ENCODE data around the gene QRFP. TPM values are rescaled to one million over a fixed set of nuclear protein-coding genes. Genes with fewer than 3 reads are reported as not detected.

The QRFP gene
- total and polyA plus RNA-seq, 5 donors from 2014 or later = not detected

- no peaks in the 10 kb centered on the region for H3K36me3 Mint-ChIP-seq
- H3K27ac Mint-ChIP-seq = no peak overlapping the region
- Histone ChIP-seq H3K4me3 (ENCODE audit: low read depth, low read length) (no peak overlapping the region), H3K27me3 (ENCODE audit: control insufficient read depth, insufficient read depth, low read length) (no peaks in the 10 kb centered on the region), H3K4me1 (ENCODE audit: control insufficient read depth, insufficient read depth, low read length, poor library complexity, severe bottlenecking) (no peaks in the 10 kb centered on the region), H3K27ac (ENCODE audit: insufficient read depth, low read length, poor library complexity, severe bottlenecking) (no peak overlapping the region), H3K9me3 (ENCODE audit: control insufficient read depth in 2 of 2, low read length in 2 of 2) (no peaks in the 10 kb centered on the region), H3K36me3 (ENCODE audit: control insufficient read depth, insufficient read depth, low read length) (no peaks in the 10 kb centered on the region)
- no peaks in the 10 kb centered on the region for H3K4me1 Mint-ChIP-seq
- no peak for DNase-seq
- H3K4me3 Mint-ChIP-seq = no peak overlapping the region
- no peaks in the 10 kb centered on the region for H3K9me3 Mint-ChIP-seq
- ATAC-seq (ENCODE audit: low read depth in 2 of 2) = no peak
- H3K27me3 Mint-ChIP-seq = no peaks in the 10 kb centered on the region
Measured at GRCh38 chr9:130895038-130895437, 1.6 kb downstream of the QRFP start.

- Histone ChIP-seq H3K9me3 (ENCODE audit: control insufficient read depth in 2 of 2, low read length in 2 of 2) (no peaks in the 10 kb centered on the region), H3K4me1 (ENCODE audit: control insufficient read depth, insufficient read depth, low read length, poor library complexity, severe bottlenecking) (no peaks in the 10 kb centered on the region), H3K36me3 (ENCODE audit: control insufficient read depth, insufficient read depth, low read length) (no peaks in the 10 kb centered on the region), H3K27me3 (ENCODE audit: control insufficient read depth, insufficient read depth, low read length) (no peaks in the 10 kb centered on the region), H3K27ac (ENCODE audit: insufficient read depth, low read length, poor library complexity, severe bottlenecking) (no peak overlapping the region), H3K4me3 (ENCODE audit: low read depth, low read length) (no peak overlapping the region)
- Mint-ChIP-seq H3K4me3 (no peak overlapping the region), H3K36me3 (no peaks in the 10 kb centered on the region), H3K9me3 (no peaks in the 10 kb centered on the region), H3K27ac (no peak overlapping the region), H3K4me1 (no peaks in the 10 kb centered on the region), H3K27me3 (no peaks in the 10 kb centered on the region)
- no peak for ATAC-seq (ENCODE audit: low read depth in 2 of 2)
- no peak for DNase-seq
Measured at GRCh38 chr9:130894546-130894945, 2.1 kb downstream of the QRFP start.

- no peaks in the 10 kb centered on the region for H3K4me1 ChIP-seq (ENCODE audit: control insufficient read depth, insufficient read depth, low read length, poor library complexity, severe bottlenecking)
- H3K4me3 Mint-ChIP-seq = no peak overlapping the region
- H3K9me3 Mint-ChIP-seq = no peaks in the 10 kb centered on the region
- ATAC-seq (ENCODE audit: low read depth in 2 of 2) = peak in 1 of 2 donors; percentile 29
- peak overlapping the region in 1 of 3 donors; percentile 25 for H3K27ac Mint-ChIP-seq
- no peaks in the 10 kb centered on the region for H3K9me3 ChIP-seq (ENCODE audit: control insufficient read depth in 2 of 2, low read length in 2 of 2)
- H3K27me3 Mint-ChIP-seq = no peaks in the 10 kb centered on the region
- no peaks in the 10 kb centered on the region for H3K27me3 ChIP-seq (ENCODE audit: control insufficient read depth, insufficient read depth, low read length)
- no peaks in the 10 kb centered on the region for H3K4me1 Mint-ChIP-seq
- DNase-seq = no peak
- H3K36me3 Mint-ChIP-seq = no peaks in the 10 kb centered on the region
- H3K36me3 ChIP-seq (ENCODE audit: control insufficient read depth, insufficient read depth, low read length) = peaks cover 4% of the 10 kb centered on the region
- no peak overlapping the region for H3K4me3 ChIP-seq (ENCODE audit: low read depth, low read length)
- no peak overlapping the region for H3K27ac ChIP-seq (ENCODE audit: insufficient read depth, low read length, poor library complexity, severe bottlenecking)
Measured at GRCh38 chr9:130893341-130894101, 3.1 kb downstream of the QRFP start.

GRCh38 chr9:130892477-130893304, 3.9 kb downstream of the QRFP start:
- no peak overlapping the region for H3K4me3 Mint-ChIP-seq
- H3K4me1 ChIP-seq (ENCODE audit: control insufficient read depth, insufficient read depth, low read length, poor library complexity, severe bottlenecking) = no peaks in the 10 kb centered on the region
- no peak overlapping the region for H3K4me3 ChIP-seq (ENCODE audit: low read depth, low read length)
- H3K4me1 Mint-ChIP-seq = no peaks in the 10 kb centered on the region
- H3K27ac Mint-ChIP-seq = no peak overlapping the region
- no peak for ATAC-seq (ENCODE audit: low read depth in 2 of 2)
- H3K9me3 Mint-ChIP-seq = no peaks in the 10 kb centered on the region
- no peaks in the 10 kb centered on the region for H3K9me3 ChIP-seq (ENCODE audit: control insufficient read depth in 2 of 2, low read length in 2 of 2)
- H3K27ac ChIP-seq (ENCODE audit: insufficient read depth, low read length, poor library complexity, severe bottlenecking) = no peak overlapping the region
- DNase-seq = no peak
- no peaks in the 10 kb centered on the region for H3K27me3 ChIP-seq (ENCODE audit: control insufficient read depth, insufficient read depth, low read length)
- peaks cover 4% of the 10 kb centered on the region for H3K36me3 Mint-ChIP-seq
- H3K36me3 ChIP-seq (ENCODE audit: control insufficient read depth, insufficient read depth, low read length) = peaks cover 6% of the 10 kb centered on the region
- H3K27me3 Mint-ChIP-seq = no peaks in the 10 kb centered on the region

GRCh38 chr9:130891688-130892476, 4.7 kb downstream of the QRFP start:
- no peak for DNase-seq
- Mint-ChIP-seq H3K4me1 (peaks cover 0 to 3% (median 0%) of the 10 kb centered on the region in 4 donors), H3K27ac (no peak overlapping the region), H3K36me3 (peaks cover 9% of the 10 kb centered on the region), H3K4me3 (no peak overlapping the region), H3K27me3 (no peaks in the 10 kb centered on the region), H3K9me3 (no peaks in the 10 kb centered on the region)
- Histone ChIP-seq H3K27ac (ENCODE audit: insufficient read depth, low read length, poor library complexity, severe bottlenecking) (no peak overlapping the region), H3K4me1 (ENCODE audit: control insufficient read depth, insufficient read depth, low read length, poor library complexity, severe bottlenecking) (no peaks in the 10 kb centered on the region), H3K9me3 (ENCODE audit: control insufficient read depth in 2 of 2, low read length in 2 of 2) (no peaks in the 10 kb centered on the region), H3K4me3 (ENCODE audit: low read depth, low read length) (no peak overlapping the region), H3K36me3 (ENCODE audit: control insufficient read depth, insufficient read depth, low read length) (peaks cover 6% of the 10 kb centered on the region), H3K27me3 (ENCODE audit: control insufficient read depth, insufficient read depth, low read length) (no peaks in the 10 kb centered on the region)
- no peak for ATAC-seq (ENCODE audit: low read depth in 2 of 2)

GRCh38 chr9:130890870-130891687, 5.5 kb downstream of the QRFP start:
- no peak overlapping the region for H3K27ac ChIP-seq (ENCODE audit: insufficient read depth, low read length, poor library complexity, severe bottlenecking)
- H3K36me3 Mint-ChIP-seq = peaks cover 9% of the 10 kb centered on the region
- ATAC-seq (ENCODE audit: low read depth in 2 of 2) = no peak
- no peaks in the 10 kb centered on the region for H3K9me3 Mint-ChIP-seq
- peaks cover 0 to 3% (median 0%) of the 10 kb centered on the region in 4 donors for H3K4me1 Mint-ChIP-seq
- H3K4me1 ChIP-seq (ENCODE audit: control insufficient read depth, insufficient read depth, low read length, poor library complexity, severe bottlenecking) = no peaks in the 10 kb centered on the region
- no peaks in the 10 kb centered on the region for H3K27me3 ChIP-seq (ENCODE audit: control insufficient read depth, insufficient read depth, low read length)
- no peaks in the 10 kb centered on the region for H3K9me3 ChIP-seq (ENCODE audit: control insufficient read depth in 2 of 2, low read length in 2 of 2)
- DNase-seq = no peak
- no peak overlapping the region for H3K27ac Mint-ChIP-seq
- H3K27me3 Mint-ChIP-seq = no peaks in the 10 kb centered on the region
- H3K4me3 Mint-ChIP-seq = no peak overlapping the region
- no peak overlapping the region for H3K4me3 ChIP-seq (ENCODE audit: low read depth, low read length)
- H3K36me3 ChIP-seq (ENCODE audit: control insufficient read depth, insufficient read depth, low read length) = peaks cover 6% of the 10 kb centered on the region

GRCh38 chr9:130890124-130890523, 6.5 kb downstream of the QRFP start:
- H3K4me3 Mint-ChIP-seq = no peak overlapping the region
- no peak for ATAC-seq (ENCODE audit: low read depth in 2 of 2)
- peaks cover 13% of the 10 kb centered on the region for H3K36me3 Mint-ChIP-seq

More at GRCh38 chr9:130890124-130890523, 6.5 kb downstream of the QRFP start:
- Mint-ChIP-seq H3K27ac (no peak overlapping the region), H3K9me3 (no peaks in the 10 kb centered on the region), H3K27me3 (no peaks in the 10 kb centered on the region), H3K4me1 (peaks cover 0 to 3% (median 0%) of the 10 kb centered on the region in 4 donors)
- Histone ChIP-seq H3K27ac (ENCODE audit: insufficient read depth, low read length, poor library complexity, severe bottlenecking) (no peak overlapping the region), H3K4me3 (ENCODE audit: low read depth, low read length) (no peak overlapping the region), H3K4me1 (ENCODE audit: control insufficient read depth, insufficient read depth, low read length, poor library complexity, severe bottlenecking) (no peaks in the 10 kb centered on the region), H3K27me3 (ENCODE audit: control insufficient read depth, insufficient read depth, low read length) (no peaks in the 10 kb centered on the region), H3K36me3 (ENCODE audit: control insufficient read depth, insufficient read depth, low read length) (peaks cover 8% of the 10 kb centered on the region), H3K9me3 (ENCODE audit: control insufficient read depth in 2 of 2, low read length in 2 of 2) (no peaks in the 10 kb centered on the region)
- no peak for DNase-seq
